ENCODE measurements around the gene SYT9. TPM values are rescaled to one million over a fixed set of nuclear protein-coding genes. Genes with fewer than 3 reads are reported as not detected.

Gene SYT9
- total RNA-seq, 1 donor from 2014 or later: 0.46 TPM

- DNase-seq (ENCODE audit: low read depth, low spot score): no peak
These were observed 211.0 kb downstream of the SYT9 start for GRCh38 chr11:7462706-7463105.

- no peak for DNase-seq (ENCODE audit: low read depth, low spot score)
These were observed 215.9 kb downstream of the SYT9 start for GRCh38 chr11:7467652-7468051.

- DNase-seq (ENCODE audit: low read depth, low spot score): no peak
These were observed 217.7 kb downstream of the SYT9 start for GRCh38 chr11:7469351-7469865.

GRCh38 chr11:7471071-7471470 is 219.4 kb downstream of the SYT9 start:
- DNase-seq (ENCODE audit: low read depth, low spot score): no peak

GRCh38 chr11:7473717-7474116 is 222.0 kb downstream of the SYT9 start:
- no peak for DNase-seq (ENCODE audit: low read depth, low spot score)

GRCh38 chr11:7480113-7480512 is 228.4 kb downstream of the SYT9 start:
- no peak for DNase-seq (ENCODE audit: low read depth, low spot score)

DNA sequence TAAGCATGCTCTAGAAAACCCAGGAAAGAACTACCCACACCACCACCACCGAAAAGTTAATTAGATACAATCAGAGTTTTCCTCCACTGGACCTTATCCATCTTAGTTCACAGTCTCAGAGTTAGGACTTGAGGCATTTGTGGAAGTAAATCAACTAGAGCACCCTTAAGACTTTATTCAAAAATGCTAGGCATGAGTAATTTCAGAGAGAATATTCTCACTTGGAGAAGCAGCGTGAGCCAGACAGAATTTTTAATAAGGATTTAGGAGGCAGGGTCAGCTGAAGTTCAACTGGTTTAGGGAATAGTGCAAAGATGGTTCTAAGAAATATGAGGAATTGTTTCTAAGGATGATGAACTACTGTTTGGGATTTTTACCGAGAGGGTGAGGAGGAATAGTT is 232.4 kb downstream of the SYT9 start:
- no peak for DNase-seq (ENCODE audit: low read depth, low spot score)

GRCh38 chr11:7484645-7485044 is 232.9 kb downstream of the SYT9 start:
- DNase-seq (ENCODE audit: low read depth, low spot score): no peak

DNA sequence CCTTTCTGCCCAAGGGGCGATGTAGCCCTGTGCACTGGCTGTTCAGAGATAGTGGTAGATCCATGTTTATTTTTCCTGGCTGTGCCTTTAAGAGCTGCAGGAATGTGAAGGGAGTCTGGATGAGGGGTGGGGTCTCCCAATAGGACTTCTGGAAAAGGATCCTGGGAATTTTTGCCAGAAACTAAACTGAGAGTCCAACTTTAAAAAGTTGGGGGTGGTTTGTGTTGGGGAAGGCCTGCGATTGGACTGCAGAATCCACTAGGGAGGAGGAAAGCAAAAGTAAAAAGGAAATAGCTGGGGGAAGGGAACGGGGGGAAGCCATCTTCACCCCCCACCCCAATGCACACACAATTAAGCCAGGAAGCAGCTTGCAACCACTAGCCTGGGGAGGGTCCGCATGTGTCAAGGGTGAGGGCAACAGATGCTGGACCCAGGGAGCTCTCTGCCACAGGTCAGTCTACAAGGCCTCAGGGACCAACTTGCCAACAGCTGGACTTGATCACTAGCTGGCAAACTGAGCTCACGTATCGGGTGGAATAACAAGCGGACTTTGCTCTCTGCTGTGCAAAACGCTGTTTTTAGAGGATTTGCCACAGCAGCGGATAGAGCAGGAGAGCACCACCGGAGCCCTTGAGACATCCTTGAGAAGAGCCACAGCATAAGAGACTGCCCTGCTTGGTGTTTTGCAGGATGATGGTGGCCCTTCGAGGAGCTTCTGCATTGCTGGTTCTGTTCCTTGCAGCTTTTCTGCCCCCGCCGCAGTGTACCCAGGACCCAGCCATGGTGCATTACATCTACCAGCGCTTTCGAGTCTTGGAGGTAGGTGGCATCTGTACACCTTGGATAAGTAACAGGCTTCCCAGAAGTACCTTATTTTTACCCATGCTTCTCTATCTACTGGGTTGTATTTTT is 233.7 kb downstream of the SYT9 start, which contains the start of gene OLFML1:
TSS of gene OLFML1 (plus strand) at position 321 of the 912 bp plus-strand sequence. CDS start at position 691, 370 bp downstream.
- DNase-seq (ENCODE audit: low read depth, low spot score): no peak

- no peak for DNase-seq (ENCODE audit: low read depth, low spot score)
These were observed 234.5 kb downstream of the SYT9 start for GRCh38 chr11:7486098-7486780.

GRCh38 chr11:7486781-7487140 is 235.1 kb downstream of the SYT9 start:
- no peak for DNase-seq (ENCODE audit: low read depth, low spot score)

GRCh38 chr11:7487360-7487759 is 235.7 kb downstream of the SYT9 start:
- DNase-seq (ENCODE audit: low read depth, low spot score): no peak

GRCh38 chr11:7488681-7489080 is 237.0 kb downstream of the SYT9 start:
- DNase-seq (ENCODE audit: low read depth, low spot score): no peak

GRCh38 chr11:7489376-7489775 is 237.7 kb downstream of the SYT9 start:
- DNase-seq (ENCODE audit: low read depth, low spot score): no peak

DNA sequence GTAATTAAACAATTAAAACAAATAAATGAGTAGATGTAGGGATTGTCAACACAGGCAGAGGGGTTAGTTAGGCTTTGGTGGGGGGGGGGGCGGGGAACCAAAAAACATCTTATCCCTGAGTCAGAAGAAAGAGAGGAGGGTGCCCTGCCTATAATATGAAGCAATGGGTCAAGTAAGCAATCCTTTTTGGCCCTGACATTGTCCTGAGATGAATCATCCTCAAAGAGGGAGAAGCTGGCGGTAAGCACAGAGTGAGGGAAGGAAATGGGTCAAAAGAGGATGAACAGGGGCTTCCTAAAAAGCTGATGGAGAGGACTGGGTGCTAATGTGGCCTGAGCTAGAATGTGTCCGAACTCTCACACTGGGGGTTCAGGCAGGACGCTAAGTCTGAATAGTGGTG is 238.3 kb downstream of the SYT9 start:
- no peak for DNase-seq (ENCODE audit: low read depth, low spot score)

GRCh38 chr11:7490535-7490934 is 238.8 kb downstream of the SYT9 start:
- no peak for DNase-seq (ENCODE audit: low read depth, low spot score)

DNA sequence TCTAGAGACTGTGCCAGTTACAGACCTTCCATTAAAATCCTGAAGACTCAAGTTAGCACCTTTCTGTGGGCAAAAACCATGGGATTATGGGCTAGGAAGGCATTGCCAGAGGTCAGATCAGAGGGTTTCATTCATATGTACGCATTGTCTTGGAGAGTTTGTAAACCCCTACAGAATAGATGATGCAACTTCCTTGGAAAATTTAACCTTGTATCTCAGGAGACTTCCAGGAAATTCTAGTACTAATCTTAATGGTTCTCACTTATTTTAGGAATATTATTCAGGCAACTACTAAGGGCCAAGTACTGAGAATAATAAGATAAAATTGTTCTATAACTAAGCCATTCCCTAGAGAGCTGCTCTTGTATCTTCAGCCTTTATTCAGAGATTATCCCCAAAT is 240.5 kb downstream of the SYT9 start:
- DNase-seq (ENCODE audit: low read depth, low spot score): no peak

DNA sequence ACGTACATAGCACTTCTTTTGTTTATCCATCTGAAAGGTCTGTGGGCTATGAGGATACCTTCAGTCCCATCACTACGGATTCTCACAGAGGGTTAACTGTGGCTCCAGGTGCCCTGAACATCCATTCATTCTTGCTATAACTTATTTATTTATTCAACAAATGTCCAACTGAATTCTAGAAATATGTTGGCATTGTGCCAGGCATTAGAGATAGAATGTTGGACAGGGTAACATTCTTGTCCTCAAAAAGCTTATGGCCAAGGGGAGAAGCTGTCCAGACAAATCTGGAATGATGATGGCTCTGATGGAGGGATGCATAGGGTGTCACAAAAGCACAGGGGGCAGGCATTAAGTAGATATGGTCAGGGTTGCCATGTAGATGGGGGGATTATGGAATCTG is 242.0 kb downstream of the SYT9 start:
- no peak for DNase-seq (ENCODE audit: low read depth, low spot score)

DNA sequence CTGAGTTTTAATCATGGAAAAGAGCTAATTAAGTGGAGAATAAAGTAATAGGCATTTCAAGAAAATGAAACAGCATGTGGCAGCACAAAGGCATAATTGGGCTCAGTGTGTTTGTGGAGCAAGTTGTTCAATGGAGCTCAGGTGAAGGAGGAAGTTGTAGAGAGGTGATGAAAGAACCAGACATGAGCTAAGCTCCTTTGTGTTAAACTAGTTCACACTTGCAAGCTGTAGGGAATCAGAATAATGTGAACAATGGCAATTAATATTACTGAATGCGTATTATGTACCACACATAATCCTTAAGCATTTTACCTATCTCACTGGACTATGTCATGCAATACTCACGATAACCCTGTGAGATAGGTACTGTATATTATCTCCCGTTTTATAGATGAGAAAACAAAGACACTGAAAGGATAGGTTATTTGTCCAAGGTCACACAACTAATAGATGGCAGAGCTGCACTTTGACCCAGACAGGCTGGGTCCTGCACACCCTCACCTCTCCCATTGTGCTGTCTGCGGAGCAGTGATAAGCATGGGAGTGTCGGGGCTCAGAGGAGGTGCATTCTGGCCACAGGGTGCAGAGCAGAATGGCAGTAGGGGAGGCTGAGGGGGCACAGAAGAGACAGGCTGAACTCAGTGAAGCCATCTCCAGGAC is 242.5 kb downstream of the SYT9 start:
- DNase-seq (ENCODE audit: low read depth, low spot score): no peak

DNA sequence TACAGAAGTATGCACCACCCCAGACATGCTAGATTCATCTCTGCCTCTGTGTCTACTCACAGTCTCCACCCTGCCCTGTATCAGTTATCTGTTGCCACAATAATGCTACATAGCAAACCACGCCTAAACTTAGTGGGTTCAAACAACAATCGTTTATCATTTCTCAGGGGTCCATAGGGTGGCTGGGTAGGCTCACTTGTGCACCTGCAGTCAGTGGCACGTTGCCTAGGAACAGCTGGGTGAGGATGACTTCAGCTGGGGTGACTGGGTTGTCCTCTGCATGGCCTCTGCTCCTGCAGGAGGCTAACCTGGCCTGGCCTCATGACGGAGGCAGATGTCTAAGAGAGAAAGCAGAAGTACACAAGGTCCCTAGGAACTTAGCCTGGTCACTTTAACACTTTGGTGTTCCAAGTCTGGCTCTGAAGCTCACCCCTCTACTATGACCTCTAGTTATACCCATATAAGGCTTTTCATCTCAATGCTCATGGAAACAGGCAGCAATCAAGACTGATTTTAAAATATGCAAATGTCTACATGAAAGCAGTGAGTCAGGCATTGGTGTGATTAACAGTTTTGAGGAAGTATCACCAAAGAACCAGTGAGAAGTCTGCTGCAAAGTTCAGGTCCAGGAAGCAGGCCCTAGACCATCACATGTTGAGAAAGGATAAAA is 244.3 kb downstream of the SYT9 start:
- no peak for DNase-seq (ENCODE audit: low read depth, low spot score)

- no peak for DNase-seq (ENCODE audit: low read depth, low spot score)
These were observed 246.5 kb downstream of the SYT9 start for GRCh38 chr11:7498193-7498592.

All from pulmonary artery endothelial cell (primary cell).